H1 (cell line): ENCODE data around the gene H6PD. TPM values are rescaled to one million over a fixed set of nuclear protein-coding genes. Genes with fewer than 3 reads are reported as not detected.

ENCODE experiments used
- KDM1A ChIP-seq: fragments of 200-600, 300-600 bp; sonication (generic); IDR thresholded peaks from 2 replicates; pipeline ENCODE4 v1.7.1; 2016; ENCODE audit warnings: mild to moderate bottlenecking, low read length, borderline replicate concordance
- NRF1 ChIP-seq: IDR thresholded peaks from 2 replicates; pipeline ENCODE4 v1.6.1; 2011; ENCODE audit warnings: mild to moderate bottlenecking, low read depth, low read length, improper control_type of control experiment
- polyA plus RNA-seq, 7 experiments: library from polyadenylated mRNA; depleted of rRNA in 3 of 7; stranded (reverse) in 5 of 7; unstranded in 2 of 7; fragments of >200 nt in 5 of 7; fragments of 200-250 nt in 2 of 7; gene quantifications; 1 replicate in 5 of 7; 2 replicates in 1 of 7; 4 replicates in 1 of 7; pipeline versions ENCODE4 v1.2.1 to v1.2.3, GENCODE V29; 2011 to 2013; ENCODE audit warnings: missing spikeins in 2 of 7, mixed read lengths in 2 of 7
- total RNA-seq: library from RNA; stranded (reverse); fragmentation: NEBNext Ultra II Directional; extraction: Animal tissue kit (Norgen Biotek cat#: 25700); gene quantifications from 2 replicates; pipeline ENCODE4 v1.2.1, GENCODE V29; 2021
- TF ChIP-seq, protein P1 (sequence below): IDR thresholded peaks from 2 replicates; pipeline ENCODE4 v1.6.1; 2012; ENCODE audit warnings: inconsistent platforms

H6PD gene
- total and polyA plus RNA-seq, 2 of the 8 experiments (the other 6 are each of a cell fraction or from before 2014, with no cell fraction given): 3.6 to 3.8 TPM

DNA sequence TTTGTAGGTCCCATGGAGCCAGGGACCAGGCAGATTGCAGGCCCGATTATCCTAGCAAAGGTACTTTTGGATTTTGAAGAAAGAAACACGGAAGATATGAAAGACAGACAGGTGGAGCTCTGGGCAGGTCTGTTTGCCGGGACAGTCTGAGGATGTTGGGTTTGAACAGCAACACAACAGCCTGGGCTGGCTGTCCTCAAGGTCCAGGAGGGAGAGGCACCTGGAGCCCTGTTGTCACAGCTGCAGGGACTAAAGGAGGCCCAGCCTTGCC, 14.6 kb downstream of the H6PD start (continued):
- TF ChIP-seq, protein P1, sequence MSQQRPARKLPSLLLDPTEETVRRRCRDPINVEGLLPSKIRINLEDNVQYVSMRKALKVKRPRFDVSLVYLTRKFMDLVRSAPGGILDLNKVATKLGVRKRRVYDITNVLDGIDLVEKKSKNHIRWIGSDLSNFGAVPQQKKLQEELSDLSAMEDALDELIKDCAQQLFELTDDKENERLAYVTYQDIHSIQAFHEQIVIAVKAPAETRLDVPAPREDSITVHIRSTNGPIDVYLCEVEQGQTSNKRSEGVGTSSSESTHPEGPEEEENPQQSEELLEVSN: no peak
- no peak for TF ChIP-seq NRF1
- TF ChIP-seq KDM1A: no peak
